Stomach (tissue), 9 donors: Measurements from ENCODE around the gene CRACR2B. TPM values are rescaled to one million over a fixed set of nuclear protein-coding genes. Genes with fewer than 3 reads are reported as not detected.

Experiments
- DNase-seq, 2 donors: peaks; one replicate each; pipeline versions ENCODE4 v3.0.0 to v3.0.0-alpha.2; 2013 to 2019
- H3K27ac ChIP-seq, 5 donors: fragments of 200-600 bp in 4 of 5; sonication (generic) in 4 of 5; one replicate each; pipeline ENCODE4 v1.5.1; 2013 to 2019; ENCODE audit warnings: mild to moderate bottlenecking in 1 of 5, moderate library complexity in 1 of 5
- H3K27me3 ChIP-seq, 3 donors: fragments of 200-600 bp; sonication (generic); one replicate each; pipeline ENCODE4 v1.5.1; 2017 to 2019; ENCODE audit warnings: mixed run types in 1 of 3
- H3K36me3 ChIP-seq, 4 donors: fragments of 200-600 bp; sonication (generic); 1 replicate in 3 of 4; 2 replicates in 1 of 4; pipeline ENCODE4 v1.5.1; 2016 to 2019
- H3K4me1 ChIP-seq, 4 donors: fragments of 200-600 bp; sonication (generic); one replicate each; pipeline ENCODE4 v1.5.1; 2016 to 2019
- H3K4me3 ChIP-seq, 4 donors: fragments of 200-600 bp; sonication (generic) in 3 of 4; one replicate each; pipeline ENCODE4 v1.5.1; 2016 to 2019; ENCODE audit warnings: mild to moderate bottlenecking in 1 of 4
- H3K9me3 ChIP-seq, 4 donors: fragments of 200-600 bp; sonication (generic); one replicate each; pipeline ENCODE4 v1.5.1; 2016 to 2019
- CTCF ChIP-seq, 7 experiments: fragments of 450-650 bp in 4 of 7; fragments of 200-600 bp in 3 of 7; sonication (generic) in 3 of 7; IDR thresholded peaks; one replicate each; pipeline ENCODE4 v1.5.1; 2016 to 2019; ENCODE audit warnings: antibody characterized with exemption in 7 of 7, control low read depth in 2 of 7, mild to moderate bottlenecking in 1 of 7
- EP300 ChIP-seq: sonication (generic); formaldehyde crosslinking; IDR thresholded peaks from one replicate; pipeline ENCODE4 v1.6.1; 2017; ENCODE audit warnings: antibody characterized with exemption
- POLR2A ChIP-seq, 4 donors: fragments of 450-650 bp; IDR thresholded peaks; one replicate each; pipeline ENCODE4 v1.6.1; 2016; ENCODE audit warnings: antibody characterized with exemption in 4 of 4, control low read depth in 2 of 4, mild to moderate bottlenecking in 1 of 4, moderate library complexity in 1 of 4
- POLR2AphosphoS5 ChIP-seq, 3 donors: sonication (generic); formaldehyde crosslinking; IDR thresholded peaks; one replicate each; pipeline ENCODE4 v1.6.1; 2016; ENCODE audit warnings: antibody characterized with exemption in 3 of 3
- WGBS, 5 donors: extraction: QIAGEN DNeasy Blood & Tissue Kit in 3 of 5; methylation state at CpG; one replicate each; pipeline versions ENCODE4 v1.1.5 to v1.1.7; 2013 to 2018; 5-methylcytosine and 5-hydroxymethylcytosine counted together
- intact Hi-C: fragments of 100-400 bp; cut with DNase I; formaldehyde crosslinking; loops from one replicate; pipeline ENCODE4 v1.15.1; 2023; ENCODE audit warnings: low total_unique reads
- polyA plus RNA-seq, 3 donors: library from polyadenylated mRNA; stranded (reverse); fragments of 200-250 nt; gene quantifications; one replicate each; pipeline ENCODE4 v1.2.3, GENCODE V29; 2013
- total RNA-seq, 5 donors: library from RNA; depleted of rRNA; stranded (reverse); fragments of >200 nt; gene quantifications; one replicate each; pipeline versions ENCODE4 v1.1.0 to v1.2.3, GENCODE V29; 2014 to 2016
- donor health status: healthy with polysubstance abuse.
- donor health status: Bipolar disorder and iron deficiency.
- donor health status: healthy.

CRACR2B gene
- total and polyA plus RNA-seq, 8 donors = 12.7 to 556 (median 126) TPM

DNA sequence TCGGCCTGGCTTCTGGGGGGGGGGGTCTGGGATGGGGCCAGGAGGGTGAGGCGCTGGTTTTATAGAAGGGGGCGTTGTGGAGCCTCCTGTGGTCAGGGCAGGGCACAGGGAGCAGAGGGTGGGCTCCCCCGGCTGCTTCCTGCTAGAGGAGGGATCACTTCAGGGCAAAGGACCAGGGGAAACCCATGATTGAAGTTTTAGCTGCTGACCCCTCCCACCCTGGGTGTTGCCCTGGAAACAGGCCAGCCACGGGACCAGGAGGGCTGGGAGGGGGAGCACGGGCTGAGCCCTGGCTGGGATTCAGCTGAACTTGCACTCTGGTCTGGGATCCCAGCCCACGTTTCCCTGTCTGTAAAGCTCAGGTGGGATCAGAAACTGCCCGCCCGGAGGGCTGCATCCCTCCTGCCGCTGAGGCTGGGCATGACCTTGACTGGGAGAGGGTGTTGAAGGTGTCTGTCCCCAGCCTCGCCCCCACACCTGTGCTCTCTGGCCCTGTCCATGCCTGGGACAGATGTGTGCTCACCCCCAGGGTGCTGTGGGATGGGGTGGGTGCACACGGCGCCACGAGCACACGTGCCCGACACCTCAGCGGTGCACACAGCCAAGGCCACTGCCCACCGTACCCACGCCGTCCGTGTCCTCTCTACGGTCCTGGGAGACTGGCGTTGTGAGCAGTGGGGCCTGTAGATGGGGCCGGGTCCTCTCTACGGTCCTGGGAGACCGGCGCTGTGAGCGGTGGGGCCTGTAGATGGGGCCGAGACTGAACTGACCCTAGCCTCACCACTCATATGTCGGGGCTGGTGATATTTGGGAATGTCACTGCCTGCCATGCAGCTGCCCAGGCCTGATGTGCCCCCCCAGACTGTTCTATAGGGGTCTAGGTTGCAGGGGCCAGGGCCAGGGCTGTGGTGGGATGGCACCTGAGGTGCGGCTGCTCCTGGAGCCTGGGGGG is 17.2 kb downstream of the CRACR2B start:
- Histone ChIP-seq H3K27me3 (peaks cover 0 to 29% (median 14%) of the 10 kb centered on the region in 3 donors), H3K4me3 (peak overlapping the region; percentile 75 to 99 (median 95)), H3K27ac (peak overlapping the region; percentile 76 to 97 (median 92)), H3K4me1 (peaks cover 59 to 90% (median 84%) of the 10 kb centered on the region in 4 donors), H3K9me3 (no peaks in the 10 kb centered on the region), H3K36me3 (peaks cover under 1 to 17% (median 8%) of the 10 kb centered on the region in 4 donors)
- WGBS, 5 donors = 12 to 34% (median 32%) methylated on average over 17 to 31 of the region's 31 CpGs
- intact Hi-C loops = loop anchor here (5.0 kb wide), 1 partner anchor 207 kb away; no protein-coding TSS in a partner anchor
- TF ChIP-seq EP300 = no peak
- peak in 2 of 3 donors; percentile 56 to 63 for TF ChIP-seq POLR2AphosphoS5 (IDR thresholded peaks at IDR 0.05)
- peak; percentile 77 to 95 for DNase-seq

DNA sequence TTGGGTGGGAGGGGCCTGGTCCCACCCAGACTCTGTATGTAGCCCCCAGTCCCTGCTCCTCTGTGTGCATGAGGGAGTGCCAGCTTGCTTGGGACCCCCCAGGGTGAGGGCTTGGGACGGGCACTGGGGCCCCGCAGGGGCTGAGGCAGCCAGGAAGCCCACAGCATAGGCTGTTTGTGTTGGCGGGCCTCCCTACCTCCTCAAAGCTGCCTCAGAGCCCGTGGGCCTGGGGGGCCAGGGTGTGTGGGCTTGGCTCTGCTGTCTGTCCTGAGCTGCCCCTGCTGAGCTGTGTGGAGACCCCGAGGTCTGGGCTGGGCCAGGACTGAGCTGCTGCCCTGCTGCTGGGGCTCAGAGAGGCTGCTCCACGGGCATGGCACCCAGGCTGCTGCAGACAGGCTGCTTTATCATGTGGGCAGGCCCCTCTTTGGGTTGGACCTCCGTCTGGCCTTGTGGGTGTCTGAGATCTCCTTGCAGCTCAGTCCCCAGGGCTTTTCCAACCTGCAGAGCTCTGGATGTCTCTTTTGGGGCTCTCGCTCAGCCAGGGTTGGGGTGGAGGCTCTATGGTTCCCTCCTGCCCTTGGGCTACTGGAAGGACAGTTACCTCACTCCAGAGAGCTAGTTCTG is 18.3 kb downstream of the CRACR2B start:
- Histone ChIP-seq H3K36me3 (peaks cover 0 to 7% (median 0%) of the 10 kb centered on the region in 4 donors), H3K27ac (peak overlapping the region in 3 of 5 donors; percentile 92 to 97 (median 92)), H3K4me1 (peaks cover 59 to 90% (median 84%) of the 10 kb centered on the region in 4 donors), H3K27me3 (peaks cover 0 to 39% (median 24%) of the 10 kb centered on the region in 3 donors), H3K9me3 (no peaks in the 10 kb centered on the region), H3K4me3 (peak overlapping the region in 1 of 4 donors; percentile 99)
- WGBS, 5 donors = 42 to 100% (median 47%) methylated on average over 1 to 8 of the region's 8 CpGs
- TF ChIP-seq POLR2AphosphoS5 (IDR thresholded peaks at IDR 0.05) = no peak
- no peak for TF ChIP-seq CTCF (IDR thresholded peaks at IDR 0.05)
- TF ChIP-seq POLR2A (IDR thresholded peaks at IDR 0.05) = no peak
- no peak for TF ChIP-seq EP300
- intact Hi-C loops = loop anchor here (5.0 kb wide), 1 partner anchor 206 kb away; no protein-coding TSS in a partner anchor
- DNase-seq = no peak

GRCh38 chr11:846496-847098 is 18.9 kb downstream of the CRACR2B start:
- Histone ChIP-seq H3K27ac (peak overlapping the region in 3 of 5 donors; percentile 92 to 97 (median 92)), H3K36me3 (peaks cover 0 to 5% (median 0%) of the 10 kb centered on the region in 4 donors), H3K9me3 (no peaks in the 10 kb centered on the region), H3K4me1 (peaks cover 55 to 89% (median 83%) of the 10 kb centered on the region in 4 donors), H3K4me3 (no peak overlapping the region), H3K27me3 (peaks cover 0 to 42% (median 25%) of the 10 kb centered on the region in 3 donors)
- DNase-seq = no peak
- TF ChIP-seq EP300 = no peak
- TF ChIP-seq POLR2AphosphoS5 (IDR thresholded peaks at IDR 0.05) = no peak
- no peak for TF ChIP-seq CTCF (IDR thresholded peaks at IDR 0.05)
- WGBS, 5 donors = 70 to 79% (median 76%) methylated on average over 9 to 11 of the region's 11 CpGs
- intact Hi-C loops = loop anchor here (5.0 kb wide), 1 partner anchor 206 kb away; no protein-coding TSS in a partner anchor

DNA sequence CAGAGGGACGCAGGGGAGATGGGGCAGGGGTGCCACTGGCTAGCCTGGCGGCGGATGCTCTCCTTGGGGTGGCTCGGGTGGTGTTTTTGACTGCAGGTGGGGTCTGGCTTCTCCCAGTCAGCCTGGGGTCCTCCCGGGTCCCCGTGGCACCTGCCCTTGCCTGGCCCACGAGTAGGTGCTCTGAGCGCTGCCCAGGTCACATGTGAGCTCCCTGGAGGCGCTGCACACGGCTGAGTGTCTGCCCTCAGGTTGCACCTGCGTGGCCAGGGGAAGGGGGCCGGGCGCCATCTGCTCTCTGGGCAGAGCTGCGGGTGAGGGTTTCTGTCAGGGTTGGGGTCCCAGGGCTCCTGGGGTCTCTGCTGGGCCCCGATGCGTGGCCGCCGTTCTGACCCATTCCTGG is 20.2 kb downstream of the CRACR2B start:
- Histone ChIP-seq H3K9me3 (no peaks in the 10 kb centered on the region), H3K4me1 (peaks cover 55 to 89% (median 77%) of the 10 kb centered on the region in 4 donors), H3K27me3 (peaks cover 0 to 42% (median 25%) of the 10 kb centered on the region in 3 donors), H3K36me3 (peaks cover 0 to 5% (median 0%) of the 10 kb centered on the region in 4 donors), H3K27ac (no peak overlapping the region), H3K4me3 (peak overlapping the region in 1 of 4 donors; percentile 52)
- DNase-seq = no peak
- no peak for TF ChIP-seq POLR2AphosphoS5 (IDR thresholded peaks at IDR 0.05)
- TF ChIP-seq CTCF (IDR thresholded peaks at IDR 0.05) = no peak
- no peak for TF ChIP-seq POLR2A (IDR thresholded peaks at IDR 0.05)
- no peak for TF ChIP-seq EP300
- intact Hi-C loops = loop anchor here (5.0 kb wide), 1 partner anchor 204 kb away; no protein-coding TSS in a partner anchor
- 71 to 86% (median 75%) methylated on average over 4 to 18 of the region's 18 CpGs for WGBS, 5 donors
